GM12878 (cell line): ENCODE data around the gene MEGF9.

ENCODE experiments used
- BACH1 ChIP-seq: fragments of 450-650 bp; IDR thresholded peaks from 2 replicates; pipeline ENCODE4 v1.6.1; 2017; ENCODE audit warnings: mild to moderate bottlenecking, borderline replicate concordance
- CHD2 ChIP-seq: IDR thresholded peaks from 2 replicates; pipeline ENCODE4 v1.6.1; 2011; ENCODE audit warnings: low read depth, low read length, improper control_type of control experiment, borderline replicate concordance
- FOXM1 ChIP-seq: IDR thresholded peaks from 2 replicates; pipeline ENCODE4 v1.6.1; 2012; ENCODE audit warnings: low read depth, mild to moderate bottlenecking, inconsistent platforms, low read length, moderate library complexity
- HDGF ChIP-seq: fragments of 450-650 bp; IDR thresholded peaks from 2 replicates; pipeline ENCODE4 v1.6.1; 2016; ENCODE audit warnings: antibody characterized with exemption
- POLR2A ChIP-seq: IDR thresholded peaks from 2 replicates; pipeline ENCODE4 v1.6.1; 2011; ENCODE audit warnings: low read depth, mild to moderate bottlenecking, low read length
- POLR2AphosphoS5 ChIP-seq: IDR thresholded peaks from 2 replicates; pipeline ENCODE4 v1.6.1; 2011; ENCODE audit warnings: mild to moderate bottlenecking, low read length, inconsistent platforms
- SP1 ChIP-seq: IDR thresholded peaks from one replicate; pipeline ENCODE4 v1.6.1; 2011; ENCODE audit warnings: low read depth, low read length
- TCF12 ChIP-seq: IDR thresholded peaks from 2 replicates; pipeline ENCODE4 v1.6.1; 2011; ENCODE audit warnings: low read depth, mild to moderate bottlenecking, low read length
- USF2 ChIP-seq: IDR thresholded peaks from 2 replicates; pipeline ENCODE4 v1.6.1; 2011; ENCODE audit warnings: low read depth, low read length, improper control_type of control experiment, borderline replicate concordance
- ZBTB11 ChIP-seq: fragments of 450-650 bp; formaldehyde crosslinking; IDR thresholded peaks from 2 replicates; pipeline ENCODE4 v1.5.0; 2022; ENCODE audit warnings: mild to moderate bottlenecking, missing genetic modification characterization
- ZNF24 ChIP-seq: fragments of 450-650 bp; IDR thresholded peaks from 2 replicates; pipeline ENCODE4 v1.6.1; 2017; ENCODE audit warnings: antibody characterized with exemption, mild to moderate bottlenecking
- ZNF687 ChIP-seq: fragments of 450-650 bp; IDR thresholded peaks from 2 replicates; pipeline ENCODE4 v1.6.1; 2017; ENCODE audit warnings: mild to moderate bottlenecking, moderate library complexity
- TF ChIP-seq, protein P1 (sequence below), 3 experiments: IDR thresholded peaks in 2 of 3; conservative IDR thresholded peaks in 1 of 3; 2 replicates each; pipeline ENCODE4 v1.5.1; 2011; ENCODE audit warnings: low read depth in 3 of 3, low read length in 3 of 3, mild to moderate bottlenecking in 3 of 3, control low read depth in 2 of 3, moderate library complexity in 2 of 3, inconsistent platforms in 1 of 3, mixed read lengths in 1 of 3; ENCODE audit not compliant: control insufficient read depth in 2 of 3, insufficient read depth in 1 of 3; ENCODE audit errors: extremely low read depth in 1 of 3

GRCh38 chr9:120627073-120627472 is 87.2 kb downstream of the MEGF9 start:
- TF ChIP-seq, protein P1, sequence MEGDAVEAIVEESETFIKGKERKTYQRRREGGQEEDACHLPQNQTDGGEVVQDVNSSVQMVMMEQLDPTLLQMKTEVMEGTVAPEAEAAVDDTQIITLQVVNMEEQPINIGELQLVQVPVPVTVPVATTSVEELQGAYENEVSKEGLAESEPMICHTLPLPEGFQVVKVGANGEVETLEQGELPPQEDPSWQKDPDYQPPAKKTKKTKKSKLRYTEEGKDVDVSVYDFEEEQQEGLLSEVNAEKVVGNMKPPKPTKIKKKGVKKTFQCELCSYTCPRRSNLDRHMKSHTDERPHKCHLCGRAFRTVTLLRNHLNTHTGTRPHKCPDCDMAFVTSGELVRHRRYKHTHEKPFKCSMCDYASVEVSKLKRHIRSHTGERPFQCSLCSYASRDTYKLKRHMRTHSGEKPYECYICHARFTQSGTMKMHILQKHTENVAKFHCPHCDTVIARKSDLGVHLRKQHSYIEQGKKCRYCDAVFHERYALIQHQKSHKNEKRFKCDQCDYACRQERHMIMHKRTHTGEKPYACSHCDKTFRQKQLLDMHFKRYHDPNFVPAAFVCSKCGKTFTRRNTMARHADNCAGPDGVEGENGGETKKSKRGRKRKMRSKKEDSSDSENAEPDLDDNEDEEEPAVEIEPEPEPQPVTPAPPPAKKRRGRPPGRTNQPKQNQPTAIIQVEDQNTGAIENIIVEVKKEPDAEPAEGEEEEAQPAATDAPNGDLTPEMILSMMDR (IDR thresholded peaks at IDR 0.05 in 2 of 3, conservative IDR thresholded peaks at IDR 0.05 in 1 of 3; ENCODE audit: control insufficient read depth in 2 of 3, extremely low read depth in 1 of 3, insufficient read depth in 1 of 3, low read depth in 3 of 3, low read length in 3 of 3): no peak
- TF ChIP-seq SP1: no peak
- TF ChIP-seq TCF12: no peak
- TF ChIP-seq ZNF687: no peak
- no peak for TF ChIP-seq ZNF24
- TF ChIP-seq HDGF: no peak
- TF ChIP-seq BACH1: no peak
- no peak for TF ChIP-seq ZBTB11
- TF ChIP-seq USF2: no peak
- no peak for TF ChIP-seq FOXM1
- no peak for TF ChIP-seq CHD2
- TF ChIP-seq POLR2AphosphoS5: no peak
- no peak for TF ChIP-seq POLR2A
